CD4-positive, alpha-beta T cell (primary cell): ENCODE data around the gene CEP85L. TPM values are rescaled to one million over a fixed set of nuclear protein-coding genes. Genes with fewer than 3 reads are reported as not detected.

Experiments used
- ATAC-seq: fragments of 200-7000 bp; cut with Tn5 transposase; one replicate; pipeline ENCODE4 v1.10.0; 2022; ENCODE audit warnings: mild to moderate bottlenecking; ENCODE audit not compliant: poor library complexity
- CTCF ChIA-PET: fragments of 350-600 bp; sonication (Branson Sonifier 250); formaldehyde crosslinking; loops from one replicate; lab custom pipeline; 2021; ENCODE audit warnings: antibody characterized with exemption, inconsistent platforms; lab: Charles Lee
- POLR2A ChIA-PET: fragments of 350-600 bp; sonication (Branson Sonifier 250); formaldehyde crosslinking; loops from one replicate; lab custom pipeline; 2021; ENCODE audit warnings: antibody characterized with exemption, inconsistent platforms; lab: Charles Lee
- DNase-seq, 14 experiments: peaks; one replicate each; pipeline ENCODE4 v3.0.0-alpha.2; 2013 to 2020; ENCODE audit warnings: mixed read lengths in 2 of 14
- H3K27ac ChIP-seq, 2 donors: one replicate each; pipeline versions ENCODE4 v1.5.1 to v1.7.0; 2013; ENCODE audit warnings: low read length in 2 of 2, low read depth in 1 of 2, mild to moderate bottlenecking in 1 of 2
- H3K27me3 ChIP-seq, 2 experiments: 1 replicate in 1 of 2; 2 replicates in 1 of 2; pipeline versions ENCODE4 v1.6.1 to v1.7.0; 2013; ENCODE audit warnings: low read length in 2 of 2, control low read depth in 1 of 2, mild to moderate bottlenecking in 1 of 2, moderate library complexity in 1 of 2; ENCODE audit not compliant: insufficient read depth in 2 of 2, control insufficient read depth in 1 of 2
- H3K36me3 ChIP-seq: one replicate; pipeline ENCODE4 v1.6.1; 2013; ENCODE audit warnings: low read length, control low read depth; ENCODE audit not compliant: insufficient read depth
- H3K4me1 ChIP-seq: one replicate; pipeline ENCODE4 v1.6.1; 2013; ENCODE audit warnings: low read length, control low read depth; ENCODE audit not compliant: insufficient read depth
- H3K4me3 ChIP-seq: one replicate; pipeline ENCODE4 v1.5.1; 2013; ENCODE audit warnings: mild to moderate bottlenecking, low read length, moderate library complexity
- H3K9me3 ChIP-seq, 2 experiments: 1 replicate in 1 of 2; 2 replicates in 1 of 2; pipeline versions ENCODE4 v1.6.1 to v1.7.0; 2013; ENCODE audit warnings: low read length in 2 of 2, mild to moderate bottlenecking in 2 of 2, control low read depth in 1 of 2, moderate library complexity in 1 of 2; ENCODE audit not compliant: control insufficient read depth in 1 of 2, insufficient read depth in 1 of 2
- H3K27ac Mint-ChIP-seq: one replicate; pipeline ENCODE4 v1.8.0; 2020; ENCODE audit warnings: mixed read lengths
- H3K27me3 Mint-ChIP-seq: one replicate; pipeline ENCODE4 v1.8.0; 2021; ENCODE audit warnings: mixed read lengths
- H3K36me3 Mint-ChIP-seq: one replicate; pipeline ENCODE4 v1.8.0; 2021; ENCODE audit warnings: low read depth, mixed read lengths
- H3K4me1 Mint-ChIP-seq: one replicate; pipeline ENCODE4 v1.8.0; 2021; ENCODE audit warnings: low read depth, mixed read lengths
- H3K4me3 Mint-ChIP-seq: one replicate; pipeline ENCODE4 v1.8.0; 2020; ENCODE audit warnings: mild to moderate bottlenecking, mixed read lengths
- H3K9me3 Mint-ChIP-seq: one replicate; pipeline ENCODE4 v1.8.0; 2020; ENCODE audit warnings: mixed read lengths
- CTCF ChIP-seq: fragments of 200-600 bp; IDR thresholded peaks from one replicate; pipeline ENCODE4 v1.8.0; 2022; ENCODE audit warnings: antibody characterized with exemption, mild to moderate bottlenecking
- intact Hi-C, 2 experiments: fragments of 100-400 bp; cut with DNase I in 1 of 2; cut with micrococcal nuclease in 1 of 2; formaldehyde crosslinking; loops; one replicate each; pipeline versions ENCODE4 v1.15.1 to v1.9.0; 2023 to 2025; cut with DNase I, micrococcal nuclease
- total RNA-seq, 174 experiments: library from RNA in 2 of 174; stranded (reverse) in 2 of 174; gene quantifications; one replicate each; pipeline ENCODE4 v1.2.3 and lab custom pipeline; 2021 to 2026

The CEP85L gene
- total RNA-seq, 2 experiments from 2014 or later, result 76.2 to 80.7 TPM

DNA sequence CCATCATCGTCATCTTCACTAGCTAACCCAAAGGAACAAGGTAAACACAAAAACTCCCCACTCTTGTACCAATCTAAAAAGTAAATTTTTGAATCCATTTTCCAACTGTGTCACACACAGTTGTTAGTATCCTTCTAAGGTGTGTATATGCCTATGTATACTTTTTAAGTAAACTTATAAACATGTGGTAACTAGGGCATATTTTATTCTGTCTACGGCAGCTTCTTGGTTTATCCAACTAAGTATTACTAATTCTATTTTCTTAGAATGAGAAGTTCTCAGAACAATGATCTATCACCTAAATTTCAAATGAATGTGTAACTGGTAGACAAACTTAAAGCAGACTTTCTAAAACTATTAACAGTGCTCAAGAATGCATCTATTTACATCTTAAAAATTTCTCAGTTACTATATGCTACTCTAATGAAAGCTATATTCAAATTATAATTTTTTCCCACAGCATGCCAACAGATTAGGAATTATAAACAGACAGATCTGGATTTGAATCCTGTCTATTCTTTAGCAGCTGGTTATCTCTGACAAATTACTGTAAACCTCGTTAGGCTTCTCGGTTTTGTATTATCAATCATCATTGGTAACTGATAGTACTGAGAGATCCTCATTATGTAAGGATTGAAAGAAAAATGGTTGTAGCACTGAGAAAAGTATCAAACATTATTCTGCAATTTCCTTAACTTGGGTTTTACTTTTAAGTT is 105.1 kb downstream of the CEP85L start:
- Histone ChIP-seq H3K9me3 (no peaks in the 10 kb centered on the region), H3K27me3 (no peaks in the 10 kb centered on the region), H3K27ac (no peak overlapping the region), H3K4me3 (no peak overlapping the region), H3K4me1 (no peaks in the 10 kb centered on the region), H3K36me3 (no peaks in the 10 kb centered on the region)
- ChIA-PET CTCF (interaction anchor here (0.7 to 3.2 kb wide), 3 partner anchors 10 to 35 kb away, joined by 3 to 11 read pairs (median 3); no protein-coding TSS in a partner anchor), POLR2A (interaction anchor here (0.6 kb wide), 3 partner anchors 12 to 173 kb away, joined by 3 to 4 read pairs (median 3); no protein-coding TSS in a partner anchor)
- no peak overlapping the region for H3K27ac Mint-ChIP-seq
- peaks cover 14% of the 10 kb centered on the region for H3K36me3 Mint-ChIP-seq
- no peaks in the 10 kb centered on the region for H3K27me3 Mint-ChIP-seq
- no peak for TF ChIP-seq CTCF
- peaks cover 74% of the 10 kb centered on the region for H3K4me1 Mint-ChIP-seq
- H3K4me3 Mint-ChIP-seq, result no peak overlapping the region
- no peaks in the 10 kb centered on the region for H3K9me3 Mint-ChIP-seq
- intact Hi-C loops, result no loop called here
- DNase-seq (no peak), ATAC-seq (no peak)

DNA sequence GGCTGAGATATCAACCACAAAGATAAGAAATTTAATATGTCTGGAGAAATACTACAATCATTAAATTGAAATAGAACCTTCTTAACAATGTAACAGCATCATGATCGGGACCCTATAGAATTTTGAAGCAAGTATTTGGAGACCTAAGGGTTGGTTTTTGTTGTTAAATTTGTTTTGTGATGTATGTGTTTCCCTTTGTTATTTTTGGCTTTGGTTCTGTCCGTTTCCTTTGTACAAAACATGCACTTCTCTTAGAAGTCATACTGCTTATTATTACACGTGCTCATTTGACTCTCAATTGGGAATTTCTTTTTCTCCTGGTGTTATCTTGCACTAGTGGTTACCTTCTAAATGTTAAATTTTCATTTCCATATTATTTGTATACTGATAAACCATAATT is 107.3 kb downstream of the CEP85L start:
- Histone ChIP-seq H3K9me3 (no peaks in the 10 kb centered on the region), H3K36me3 (no peaks in the 10 kb centered on the region), H3K27me3 (no peaks in the 10 kb centered on the region), H3K27ac (no peak overlapping the region), H3K4me1 (no peaks in the 10 kb centered on the region), H3K4me3 (no peak overlapping the region)
- Mint-ChIP-seq H3K27ac (no peak overlapping the region), H3K36me3 (peaks cover 20% of the 10 kb centered on the region), H3K27me3 (no peaks in the 10 kb centered on the region), H3K4me1 (peaks cover 68% of the 10 kb centered on the region), H3K4me3 (no peak overlapping the region), H3K9me3 (no peaks in the 10 kb centered on the region)
- DNase-seq, result no peak
- CTCF ChIA-PET, result interaction anchor here (3.2 kb wide), 1 partner anchor 8 kb away, joined by 11 read pairs; no protein-coding TSS in a partner anchor
- no peak for ATAC-seq
- TF ChIP-seq CTCF, result no peak
- intact Hi-C loops, result no loop called here
- POLR2A ChIA-PET, result interaction anchor here (1.0 kb wide), 1 partner anchor 15 kb away, joined by 3 read pairs; no protein-coding TSS in a partner anchor

GRCh38 chr6:118542184-118542952 is 109.0 kb downstream of the CEP85L start:
- H3K4me3 Mint-ChIP-seq, result no peak overlapping the region
- Histone ChIP-seq H3K27me3 (no peaks in the 10 kb centered on the region), H3K4me3 (no peak overlapping the region), H3K27ac (no peak overlapping the region), H3K9me3 (no peaks in the 10 kb centered on the region), H3K36me3 (no peaks in the 10 kb centered on the region), H3K4me1 (no peaks in the 10 kb centered on the region)
- ATAC-seq (no peak), DNase-seq (no peak)
- H3K36me3 Mint-ChIP-seq, result peaks cover 20% of the 10 kb centered on the region
- H3K9me3 Mint-ChIP-seq, result no peaks in the 10 kb centered on the region
- no peaks in the 10 kb centered on the region for H3K27me3 Mint-ChIP-seq
- POLR2A ChIA-PET, result interaction anchor here (0.6 kb wide), 1 partner anchor 324 kb away, joined by 3 read pairs; no protein-coding TSS in a partner anchor
- intact Hi-C loops, result no loop called here
- H3K27ac Mint-ChIP-seq, result no peak overlapping the region
- peaks cover 68% of the 10 kb centered on the region for H3K4me1 Mint-ChIP-seq
- TF ChIP-seq CTCF, result no peak
- CTCF ChIA-PET, result no interaction called here
